Naive thymus-derived CD8-positive, alpha-beta T cell (primary cell): ENCODE results near the gene ABHD17A. TPM values are rescaled to one million over a fixed set of nuclear protein-coding genes. Genes with fewer than 3 reads are reported as not detected.
"Not testable (repeated sequence)": the region's sequence is repeated elsewhere in the genome, so short reads cannot be mapped to it uniquely, and the experiment has no call there.

Experiments used
- ATAC-seq, 2 donors: fragments of 150-1000 bp; cut with Tn5 transposase in 1 of 2; sonication (Bioruptor Pico), chemical (Tn5 transposase) in 1 of 2; 1 replicate in 1 of 2; 2 replicates in 1 of 2; pipeline ENCODE4 v1.10.0; 2021; ENCODE audit warnings: mild to moderate bottlenecking in 2 of 2, moderate library complexity in 2 of 2
- POLR2A ChIA-PET: fragments of 350-600 bp; sonication (Branson Sonifier 250); formaldehyde crosslinking; loops from one replicate; lab custom pipeline; 2021; ENCODE audit warnings: antibody characterized with exemption; lab: Charles Lee
- DNase-seq, 10 donors: peaks; one replicate each; pipeline versions ENCODE4 v3.0.0 to v3.0.0-alpha.2; 2020 to 2022
- H3K27ac Mint-ChIP-seq, 10 donors: one replicate each; pipeline ENCODE4 v1.8.0; 2020 to 2022; ENCODE audit warnings: mild to moderate bottlenecking in 10 of 10, mixed read lengths in 10 of 10, moderate library complexity in 4 of 10, inconsistent platforms in 1 of 10
- H3K27me3 Mint-ChIP-seq, 5 donors: one replicate each; pipeline ENCODE4 v1.8.0; 2021 to 2022; ENCODE audit warnings: mixed read lengths in 5 of 5
- H3K36me3 Mint-ChIP-seq, 3 donors: one replicate each; pipeline ENCODE4 v1.8.0; 2020 to 2022; ENCODE audit warnings: mixed read lengths in 3 of 3, mild to moderate bottlenecking in 2 of 3, inconsistent platforms in 1 of 3
- H3K4me1 Mint-ChIP-seq, 4 donors: one replicate each; pipeline ENCODE4 v1.8.0; 2021 to 2022; ENCODE audit warnings: mixed read lengths in 4 of 4
- H3K4me3 Mint-ChIP-seq, 10 donors: one replicate each; pipeline ENCODE4 v1.8.0; 2020 to 2022; ENCODE audit warnings: mild to moderate bottlenecking in 10 of 10, mixed read lengths in 10 of 10, moderate library complexity in 6 of 10, inconsistent platforms in 1 of 10
- H3K9me3 Mint-ChIP-seq, 9 donors: one replicate each; pipeline ENCODE4 v1.8.0; 2020 to 2022; ENCODE audit warnings: mixed read lengths in 9 of 9, mild to moderate bottlenecking in 3 of 9, inconsistent platforms in 1 of 9, moderate library complexity in 1 of 9
- polyA plus RNA-seq, 3 donors: library from polyadenylated mRNA; unstranded; fragments of 300-500 nt; fragmentation: Illumina TruSeq; gene quantifications; one replicate each; pipeline ENCODE4 v1.2.3, GENCODE V29; 2021
- total RNA-seq, 8 experiments: library from RNA in 2 of 8; stranded (reverse) in 2 of 8; gene quantifications; one replicate each; pipeline ENCODE4 v1.2.3 and lab custom pipeline; 2021 to 2026

ABHD17A gene
- 100 to 1,000 TPM; 106 to 109 TPM for total RNA-seq
- polyA plus RNA-seq, result 100 to 1,000 TPM; 153 to 207 (median 155) TPM
- total RNA-seq (lab: John Stamatoyannopoulos, UW), result 171 to 200 (median 185) reads per million in 6 experiments

DNA sequence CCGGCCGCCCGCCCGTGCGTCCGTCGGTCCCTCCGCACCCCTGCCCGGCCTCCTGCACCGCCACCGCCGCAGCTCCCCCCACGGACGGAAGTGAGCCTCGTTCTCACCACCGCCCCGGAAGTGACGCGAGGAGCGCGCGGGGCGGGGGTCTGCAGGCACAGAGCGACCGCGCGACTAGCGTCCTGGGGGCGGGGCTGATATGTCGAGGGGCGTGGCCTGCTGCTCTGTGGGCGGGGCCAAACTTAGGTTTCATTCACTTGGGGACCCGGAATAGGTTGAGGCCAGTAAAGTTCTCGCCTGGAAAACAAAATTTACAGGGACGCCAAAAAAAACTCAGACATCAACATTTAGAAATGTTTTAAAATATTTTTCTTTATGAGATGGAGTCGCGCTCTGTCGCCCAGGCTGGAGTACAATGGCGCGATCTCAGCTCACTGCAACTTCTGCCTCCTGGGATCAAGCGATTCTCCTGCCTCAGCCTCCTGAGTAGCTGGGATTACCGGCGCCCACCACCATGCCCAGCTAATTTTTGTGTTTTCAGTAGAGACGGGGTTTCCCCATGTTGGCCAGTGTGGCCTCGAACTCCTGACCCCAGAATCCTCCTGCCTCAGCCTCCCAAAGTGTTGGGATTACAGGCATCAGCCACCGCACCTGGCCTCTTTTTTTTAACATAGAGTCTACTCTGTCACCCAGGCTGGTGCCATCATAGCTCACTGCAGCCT, at the start of gene ABHD17A:
ABHD17A (minus strand) TSS at position 99 of the 722 bp plus-strand sequence. CDS start 3,930 bp downstream, outside the sequence.
- H3K27ac Mint-ChIP-seq, result peak within 1 kb of the TSS; percentile 96 to 100 (median 100)
- POLR2A ChIA-PET, result interaction anchor here (0.6 to 8.7 kb wide), 11 partner anchors 9 to 616 kb away, joined by 3 to 113 read pairs (median 7); partner anchors contain the start of gene CIRBP
- not testable (repeated sequence) for H3K27me3 Mint-ChIP-seq, H3K9me3 Mint-ChIP-seq, H3K36me3 Mint-ChIP-seq
- peak; percentile 90 to 96 (median 94) for DNase-seq
- H3K4me1 Mint-ChIP-seq, result peaks cover 22 to 40% (median 35%) of the 10 kb centered on the region in 4 donors
- peak; percentile 41 to 58 for ATAC-seq
- peak within 1 kb of the TSS; percentile 93 to 100 (median 99) for H3K4me3 Mint-ChIP-seq

DNA sequence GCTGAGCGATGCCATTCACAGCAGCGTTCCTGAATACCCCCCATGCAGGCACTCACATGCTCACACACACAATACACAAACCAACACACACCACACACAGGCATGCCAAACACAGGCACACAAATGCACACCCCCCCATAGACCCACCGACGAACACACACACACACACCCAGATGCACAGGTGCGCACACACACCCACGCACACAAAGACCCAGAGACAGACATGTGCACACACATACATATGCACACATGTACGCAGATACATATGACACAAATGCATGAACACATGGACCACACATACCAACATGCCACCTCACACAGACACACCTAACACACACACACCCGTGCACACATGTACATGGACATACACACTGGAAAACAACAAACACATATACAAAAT, 48.6 kb upstream of the ABHD17A start:
- no peaks in the 10 kb centered on the region for H3K27me3 Mint-ChIP-seq
- H3K27ac Mint-ChIP-seq, result peak overlapping the region in 6 of 10 donors; percentile 8 to 70 (median 52)
- peaks cover 14 to 38% (median 28%) of the 10 kb centered on the region in 4 donors for H3K4me1 Mint-ChIP-seq
- H3K4me3 Mint-ChIP-seq, result peak overlapping the region in 1 of 10 donors; percentile 64
- H3K36me3 Mint-ChIP-seq, result peaks cover 0 to 3% (median 0%) of the 10 kb centered on the region in 3 donors
- ATAC-seq (no peak), DNase-seq (no peak)
- peaks cover 0 to 4% (median 0%) of the 10 kb centered on the region in 9 donors for H3K9me3 Mint-ChIP-seq
- POLR2A ChIA-PET, result interaction anchor here (4.7 kb wide), 1 partner anchor 9 kb away, joined by 26 read pairs; no protein-coding TSS in a partner anchor

DNA sequence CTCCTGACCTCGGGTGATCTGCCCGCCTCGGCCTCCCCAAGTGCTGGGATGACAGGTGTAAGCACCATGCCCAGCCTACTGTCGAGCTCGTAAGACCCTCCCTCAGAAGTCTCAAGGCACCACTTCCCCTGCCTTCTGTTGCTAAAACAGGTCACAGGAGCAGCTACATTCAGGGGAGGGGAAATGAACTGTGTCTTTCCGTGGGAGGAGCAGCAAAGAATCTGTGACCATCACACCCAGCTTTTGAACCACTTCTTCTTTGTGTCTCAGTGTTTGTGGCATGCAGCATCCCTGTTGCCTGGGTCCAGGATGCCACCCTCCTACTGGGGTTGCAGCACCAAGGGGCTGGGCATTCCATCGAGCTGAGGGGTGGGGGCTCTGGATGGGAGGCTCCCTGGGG, 47.9 kb upstream of the ABHD17A start:
- peak overlapping the region in 2 of 10 donors; percentile 67 to 69 for H3K27ac Mint-ChIP-seq
- H3K27me3 Mint-ChIP-seq, result no peaks in the 10 kb centered on the region
- peaks cover 0 to 4% (median 0%) of the 10 kb centered on the region in 9 donors for H3K9me3 Mint-ChIP-seq
- peaks cover 14 to 38% (median 30%) of the 10 kb centered on the region in 4 donors for H3K4me1 Mint-ChIP-seq
- DNase-seq, result no peak
- H3K36me3 Mint-ChIP-seq, result peaks cover 0 to 3% (median 0%) of the 10 kb centered on the region in 3 donors
- POLR2A ChIA-PET, result interaction anchor here (1.2 to 4.7 kb wide), 2 partner anchors 10 to 77 kb away, joined by 3 to 26 read pairs; no protein-coding TSS in a partner anchor
- no peak for ATAC-seq
- peak overlapping the region in 1 of 10 donors; percentile 28 for H3K4me3 Mint-ChIP-seq

DNA sequence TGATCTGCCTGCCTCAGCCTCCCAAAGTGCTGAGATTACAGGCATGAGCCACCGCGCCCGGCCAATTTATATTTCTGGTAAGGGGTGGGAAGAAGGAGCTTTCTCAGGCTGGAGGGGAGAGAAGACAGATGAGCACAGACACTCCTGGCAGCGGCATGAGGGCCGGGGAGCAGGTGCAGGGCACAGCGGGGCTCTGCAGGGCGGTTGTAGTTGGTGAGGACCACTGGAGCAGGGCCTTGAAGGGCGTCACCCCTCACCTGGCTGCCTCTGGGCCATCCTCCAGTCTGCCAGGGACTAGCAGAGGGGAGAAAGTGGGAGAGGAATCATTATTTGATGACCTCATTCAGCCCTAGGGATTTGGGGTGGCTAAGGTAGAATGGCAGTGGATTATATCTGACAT, 47.1 kb upstream of the ABHD17A start:
- Mint-ChIP-seq H3K27me3 (no peaks in the 10 kb centered on the region), H3K4me1 (peaks cover 17 to 45% (median 33%) of the 10 kb centered on the region in 4 donors), H3K27ac (peak overlapping the region in 2 of 10 donors; percentile 18 to 80), H3K36me3 (peaks cover 0 to 3% (median 0%) of the 10 kb centered on the region in 3 donors), H3K4me3 (peak overlapping the region in 1 of 10 donors; percentile 11), H3K9me3 (peaks cover 0 to 4% (median 0%) of the 10 kb centered on the region in 9 donors)
- DNase-seq, result no peak
- no peak for ATAC-seq
- POLR2A ChIA-PET, result interaction anchor here (0.6 to 4.7 kb wide), 5 partner anchors 11 to 337 kb away, joined by 3 to 26 read pairs (median 5); no protein-coding TSS in a partner anchor

DNA sequence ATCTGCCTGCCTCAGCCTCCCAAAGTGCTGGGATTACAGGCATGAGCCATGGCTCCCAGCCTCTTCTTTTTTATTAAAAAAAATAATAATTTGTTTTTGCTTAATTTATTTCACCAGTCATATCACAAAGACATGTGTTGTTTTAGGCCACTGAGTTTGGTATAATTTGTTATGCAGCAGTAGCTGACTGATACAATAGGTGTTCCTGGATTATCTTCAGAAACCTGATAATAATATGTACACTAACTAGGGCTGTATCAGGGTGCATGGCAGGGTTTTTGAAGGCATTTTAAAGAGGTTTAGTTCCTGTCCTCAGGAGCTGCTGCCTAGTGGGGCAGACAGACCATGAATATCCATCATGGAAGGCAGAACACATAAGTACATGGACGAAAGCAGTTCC, 46.1 kb upstream of the ABHD17A start:
- Mint-ChIP-seq H3K27ac (peak overlapping the region in 2 of 10 donors; percentile 56 to 69), H3K36me3 (peaks cover 0 to 3% (median 0%) of the 10 kb centered on the region in 3 donors), H3K9me3 (peaks cover 0 to 4% (median 0%) of the 10 kb centered on the region in 9 donors), H3K27me3 (no peaks in the 10 kb centered on the region), H3K4me3 (no peak overlapping the region), H3K4me1 (peaks cover 13 to 45% (median 31%) of the 10 kb centered on the region in 4 donors)
- POLR2A ChIA-PET, result interaction anchor here (0.6 to 4.7 kb wide), 4 partner anchors 11 to 338 kb away, joined by 3 to 26 read pairs (median 4); no protein-coding TSS in a partner anchor
- DNase-seq (no peak), ATAC-seq (no peak)

DNA sequence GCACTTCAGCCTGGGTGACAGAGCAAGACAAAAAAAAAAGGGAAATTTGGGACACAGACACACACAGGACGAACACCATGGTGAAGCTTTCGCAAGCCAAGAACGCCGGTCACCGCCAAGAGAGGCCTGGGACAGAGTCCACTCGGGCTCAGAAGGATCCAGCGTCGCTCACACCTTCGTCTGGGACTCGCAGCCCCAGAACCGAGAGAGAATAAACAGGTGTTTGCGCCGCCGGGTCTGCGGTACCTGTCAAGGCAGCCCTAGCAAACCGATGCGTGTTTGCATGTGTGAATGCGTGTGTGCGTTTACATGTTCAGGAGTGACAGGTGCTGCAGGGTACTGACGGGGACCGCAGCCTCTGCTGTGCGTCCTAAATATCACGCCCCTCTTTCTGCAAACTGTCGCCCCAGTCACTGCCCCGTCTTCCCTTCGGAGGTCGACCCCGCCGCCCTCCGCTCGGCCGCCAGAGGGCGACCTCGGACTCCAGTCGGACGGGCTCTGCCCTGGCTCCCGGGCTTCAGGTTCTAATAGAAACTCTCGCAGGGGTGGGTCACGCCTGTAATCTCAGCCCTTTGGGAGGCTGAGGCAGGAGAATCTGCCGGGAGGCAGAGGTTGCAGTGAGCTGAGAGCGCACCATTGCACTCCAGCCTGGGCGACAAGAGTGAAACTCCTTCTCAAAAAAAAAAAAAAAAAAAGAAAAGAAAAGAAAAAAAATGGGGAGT, 43.9 kb upstream of the ABHD17A start:
- Mint-ChIP-seq H3K9me3 (no peaks in the 10 kb centered on the region), H3K36me3 (peaks cover 0 to 8% (median 0%) of the 10 kb centered on the region in 3 donors), H3K27me3 (no peaks in the 10 kb centered on the region), H3K27ac (peak overlapping the region in 8 of 10 donors; percentile 53 to 93 (median 85)), H3K4me3 (peak overlapping the region; percentile 75 to 88 (median 82)), H3K4me1 (peaks cover 7 to 36% (median 25%) of the 10 kb centered on the region in 4 donors)
- DNase-seq (peak; percentile 68 to 87 (median 80)), ATAC-seq (peak; percentile 89)
- POLR2A ChIA-PET, result interaction anchor here (0.7 to 4.7 kb wide), 10 partner anchors 14 to 741 kb away, joined by 3 to 26 read pairs (median 4); partner anchors contain the start of genes ADAT3 and SCAMP4

DNA sequence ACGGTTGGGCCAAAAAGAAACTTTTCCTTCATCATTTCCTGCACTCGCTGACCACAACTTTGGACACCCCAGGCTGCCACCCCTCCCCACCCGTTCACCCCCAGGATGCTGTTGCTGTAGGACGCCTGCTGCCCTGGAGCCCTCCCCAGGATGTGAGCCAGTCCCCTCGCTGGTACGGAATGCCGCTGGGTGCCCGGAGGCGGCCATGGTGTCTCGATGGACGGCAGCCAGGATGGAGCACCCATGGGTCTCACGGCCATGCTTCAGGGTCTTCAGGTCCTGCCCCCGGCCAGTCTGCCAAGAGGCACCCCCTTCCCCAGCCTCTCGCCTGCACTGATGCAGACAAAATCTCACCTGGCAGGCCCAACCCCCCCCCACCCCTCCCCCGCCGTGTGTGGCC, 40.2 kb upstream of the ABHD17A start:
- Mint-ChIP-seq H3K9me3 (no peaks in the 10 kb centered on the region), H3K27ac (no peak overlapping the region), H3K27me3 (no peaks in the 10 kb centered on the region), H3K4me3 (no peak overlapping the region), H3K36me3 (peaks cover 0 to 14% (median 0%) of the 10 kb centered on the region in 3 donors), H3K4me1 (peaks cover 4 to 24% (median 20%) of the 10 kb centered on the region in 4 donors)
- DNase-seq, result no peak
- POLR2A ChIA-PET, result no interaction called here
- ATAC-seq, result no peak

DNA sequence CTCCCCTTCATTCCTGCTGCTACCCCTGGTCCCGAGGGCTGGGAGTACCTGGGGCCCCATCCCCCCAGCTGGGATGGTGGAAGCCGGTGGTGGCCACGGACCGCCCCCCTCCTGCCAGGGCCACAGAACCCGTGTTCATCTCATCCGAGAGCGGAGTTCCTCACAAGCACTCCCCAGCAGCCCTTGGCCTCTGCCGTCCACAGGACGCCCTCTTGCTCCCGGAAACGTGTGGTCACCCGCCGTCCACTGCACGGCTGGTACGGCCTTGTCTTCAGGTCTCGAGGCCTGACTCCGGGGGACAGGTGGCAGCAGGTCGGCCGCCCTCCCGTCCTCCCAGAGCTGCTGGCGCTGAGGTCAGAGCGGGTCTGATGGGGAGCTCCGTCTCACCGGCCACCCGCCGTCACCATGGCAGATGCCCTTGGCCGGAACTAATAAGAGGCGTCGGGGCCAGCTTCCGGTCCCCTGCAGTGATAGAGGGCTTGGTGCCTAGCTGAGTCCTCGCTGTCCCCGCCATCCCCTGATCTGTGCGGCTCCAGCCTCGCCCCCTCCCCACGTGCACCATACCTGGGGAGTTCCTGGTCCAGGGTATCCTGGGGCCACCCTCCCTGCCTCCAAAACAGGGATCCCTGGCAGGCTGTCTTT, 39.1 kb upstream of the ABHD17A start:
- Mint-ChIP-seq H3K27me3 (no peaks in the 10 kb centered on the region), H3K9me3 (no peaks in the 10 kb centered on the region), H3K4me1 (peaks cover 3 to 14% (median 11%) of the 10 kb centered on the region in 4 donors), H3K4me3 (no peak overlapping the region), H3K27ac (no peak overlapping the region), H3K36me3 (peaks cover 0 to 23% (median 0%) of the 10 kb centered on the region in 3 donors)
- POLR2A ChIA-PET, result no interaction called here
- DNase-seq (no peak), ATAC-seq (no peak)

DNA sequence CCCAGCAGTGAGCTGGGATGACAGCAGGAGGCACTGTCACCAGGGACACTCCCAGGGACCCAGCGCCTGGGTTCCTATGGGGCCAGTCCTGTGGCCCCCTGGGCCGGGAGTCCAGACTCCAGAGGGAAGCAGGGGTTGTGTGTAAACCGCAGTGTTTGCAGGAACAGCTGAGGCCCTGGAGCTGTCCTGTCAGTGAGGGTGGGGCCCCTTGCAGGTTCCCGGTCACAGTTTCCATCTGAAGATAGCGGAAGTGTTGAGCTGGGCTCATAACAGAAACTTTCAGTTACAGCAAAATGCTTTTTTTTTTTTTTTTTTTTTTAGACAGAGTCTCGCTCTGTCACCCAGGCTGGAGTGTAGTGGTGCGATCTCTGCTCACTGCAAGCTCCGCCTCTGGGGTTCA, 38.0 kb upstream of the ABHD17A start:
- Mint-ChIP-seq H3K9me3 (no peaks in the 10 kb centered on the region), H3K27ac (no peak overlapping the region), H3K4me3 (no peak overlapping the region), H3K36me3 (peaks cover 0 to 30% (median 0%) of the 10 kb centered on the region in 3 donors), H3K27me3 (no peaks in the 10 kb centered on the region), H3K4me1 (peaks cover 3 to 7% (median 7%) of the 10 kb centered on the region in 4 donors)
- POLR2A ChIA-PET, result interaction anchor here (0.6 to 0.7 kb wide), 2 partner anchors 16 to 419 kb away, joined by 3 to 4 read pairs; no protein-coding TSS in a partner anchor
- DNase-seq, result no peak
- no peak for ATAC-seq

DNA sequence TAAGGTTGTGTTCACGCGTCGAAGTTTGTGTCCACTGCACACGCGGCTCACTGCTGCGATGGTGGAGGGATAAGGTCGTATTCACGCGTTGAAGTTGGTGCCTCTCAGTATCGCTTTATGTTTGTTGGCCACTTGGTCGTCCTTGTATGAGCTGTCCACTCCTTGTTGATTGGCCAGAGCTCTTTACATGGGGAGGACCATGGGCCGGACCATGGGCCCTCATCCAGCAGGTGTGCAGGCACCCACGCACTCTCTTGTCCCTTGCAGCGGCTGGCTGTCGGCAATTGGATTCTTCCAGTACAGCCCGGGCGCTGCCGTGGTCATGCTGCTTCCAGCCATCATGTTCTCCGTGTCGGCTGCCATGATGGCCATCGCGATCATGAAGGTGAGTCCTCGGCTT, 37.5 kb upstream of the ABHD17A start:
- ATAC-seq, result no peak
- POLR2A ChIA-PET, result no interaction called here
- H3K4me1 Mint-ChIP-seq, result peaks cover under 1 to 5% (median 4%) of the 10 kb centered on the region in 4 donors
- no peak for DNase-seq
- no peaks in the 10 kb centered on the region for H3K9me3 Mint-ChIP-seq
- H3K36me3 Mint-ChIP-seq, result peaks cover 0 to 34% (median 0%) of the 10 kb centered on the region in 3 donors
- H3K27ac Mint-ChIP-seq, result no peak overlapping the region
- no peak overlapping the region for H3K4me3 Mint-ChIP-seq
- no peaks in the 10 kb centered on the region for H3K27me3 Mint-ChIP-seq

DNA sequence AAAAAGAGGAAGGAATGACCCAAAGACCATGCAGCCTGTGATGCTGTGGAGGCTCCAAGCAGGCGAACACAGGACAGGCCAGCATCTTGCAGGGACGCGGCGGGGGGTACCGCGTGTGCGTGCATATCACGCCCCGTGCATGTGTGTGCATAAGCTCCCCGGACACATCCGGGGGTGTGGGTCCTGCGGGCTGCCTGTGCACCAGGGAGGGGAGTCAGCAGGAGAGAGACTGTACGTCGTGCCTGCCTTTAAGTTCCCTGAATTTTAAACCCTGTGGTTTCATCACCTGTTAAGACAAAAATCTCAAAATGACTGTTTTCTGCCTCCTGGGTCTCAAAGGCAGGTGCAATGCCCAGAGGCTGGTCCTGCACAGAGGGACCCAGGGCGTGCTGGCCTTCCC, 36.5 kb upstream of the ABHD17A start:
- no peak for ATAC-seq
- H3K9me3 Mint-ChIP-seq, result no peaks in the 10 kb centered on the region

DNA sequence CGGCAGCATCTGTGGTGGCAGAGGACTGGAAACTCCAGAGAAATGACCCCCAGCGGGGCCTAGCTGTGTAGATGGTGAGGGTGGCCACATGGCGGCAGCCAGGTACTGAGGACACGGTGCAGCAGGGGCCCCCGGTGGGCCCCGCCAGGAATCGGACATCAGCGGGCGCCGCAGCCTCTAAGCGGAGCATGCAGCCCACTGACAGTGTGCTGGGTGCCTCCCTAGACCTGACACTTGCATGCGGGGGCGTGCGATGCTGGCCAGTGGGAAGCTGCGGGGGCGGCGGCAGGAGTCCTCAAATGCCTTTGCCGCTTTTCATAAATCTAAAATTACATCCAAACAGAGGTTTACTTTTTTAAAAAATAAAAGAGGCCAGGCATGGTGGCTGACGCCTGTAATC, 36.0 kb upstream of the ABHD17A start:
- no peaks in the 10 kb centered on the region for H3K4me1 Mint-ChIP-seq
- ATAC-seq (no peak), DNase-seq (no peak)
- H3K36me3 Mint-ChIP-seq, result peaks cover 0 to 36% (median 0%) of the 10 kb centered on the region in 3 donors
- no peak overlapping the region for H3K27ac Mint-ChIP-seq
- no peak overlapping the region for H3K4me3 Mint-ChIP-seq
- POLR2A ChIA-PET, result no interaction called here
- no peaks in the 10 kb centered on the region for H3K27me3 Mint-ChIP-seq
- H3K9me3 Mint-ChIP-seq, result no peaks in the 10 kb centered on the region

More for the DNA sequence above, 36.5 kb upstream of the ABHD17A start:
- POLR2A ChIA-PET, result no interaction called here
- no peak for DNase-seq
- no peak overlapping the region for H3K4me3 Mint-ChIP-seq
- no peak overlapping the region for H3K27ac Mint-ChIP-seq
- peaks cover 0 to 36% (median 0%) of the 10 kb centered on the region in 3 donors for H3K36me3 Mint-ChIP-seq
- H3K27me3 Mint-ChIP-seq, result no peaks in the 10 kb centered on the region
- H3K4me1 Mint-ChIP-seq, result no peaks in the 10 kb centered on the region
